ENCODE measurements around the gene USHBP1.
A peak's percentile ranks its signal among the peaks of the same experiment; 100 is the strongest.

Gene USHBP1

DNA sequence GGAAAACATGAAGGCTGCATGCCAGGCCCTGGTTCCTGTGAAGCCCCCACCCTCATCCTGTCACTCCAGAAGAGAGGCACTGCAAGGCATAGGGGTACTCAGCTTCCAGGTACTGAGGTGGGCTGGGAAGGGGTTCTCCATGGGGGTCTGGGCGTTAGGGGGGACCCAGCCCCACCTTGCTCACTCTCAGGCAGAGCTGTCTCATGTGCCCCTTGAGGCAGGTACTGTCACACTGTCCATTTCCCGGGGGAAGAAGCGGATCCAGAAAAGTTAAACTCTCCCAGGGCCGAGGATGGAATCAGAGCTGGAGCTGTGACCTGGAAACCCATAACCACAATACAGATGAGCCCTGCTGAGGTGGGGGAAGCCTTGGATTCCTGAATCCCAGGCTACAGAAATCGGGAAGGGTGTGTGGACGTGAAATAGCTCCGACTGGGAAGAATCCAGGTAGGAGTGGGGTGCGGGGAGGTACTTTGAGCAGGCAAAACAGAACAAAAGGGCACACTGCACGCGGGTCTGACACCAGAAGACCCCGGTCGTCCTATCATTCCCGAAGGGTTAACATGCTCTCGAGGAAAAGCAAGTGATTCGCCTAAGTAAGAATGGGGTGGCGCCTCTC is 49.9 kb downstream of the USHBP1 start:
- DNase-seq (ENCODE audit: low read depth in 1 of 2, low spot score in 1 of 2) = no peak

DNA sequence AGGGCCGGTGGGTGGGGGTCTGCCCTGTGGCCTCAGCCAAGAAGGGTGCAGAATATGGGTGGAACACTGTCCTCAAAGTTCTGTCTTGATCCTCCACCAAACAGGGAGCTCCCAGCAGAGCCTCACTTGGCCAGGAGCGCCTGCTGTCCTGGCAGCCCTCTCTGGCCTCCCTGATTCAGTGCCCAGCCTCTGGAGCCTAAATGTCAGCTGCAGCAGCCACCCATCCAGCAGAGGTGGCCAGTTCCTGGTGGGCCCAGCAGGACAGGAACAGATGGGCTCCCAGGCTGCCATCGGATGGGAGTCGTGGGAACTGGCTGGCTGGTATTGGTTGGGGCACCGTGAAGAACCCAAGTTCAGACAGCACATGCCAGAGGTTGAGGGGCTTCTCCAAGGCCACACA is 51.2 kb downstream of the USHBP1 start:
- DNase-seq (ENCODE audit: low read depth in 1 of 2, low spot score in 1 of 2) = no peak

DNA sequence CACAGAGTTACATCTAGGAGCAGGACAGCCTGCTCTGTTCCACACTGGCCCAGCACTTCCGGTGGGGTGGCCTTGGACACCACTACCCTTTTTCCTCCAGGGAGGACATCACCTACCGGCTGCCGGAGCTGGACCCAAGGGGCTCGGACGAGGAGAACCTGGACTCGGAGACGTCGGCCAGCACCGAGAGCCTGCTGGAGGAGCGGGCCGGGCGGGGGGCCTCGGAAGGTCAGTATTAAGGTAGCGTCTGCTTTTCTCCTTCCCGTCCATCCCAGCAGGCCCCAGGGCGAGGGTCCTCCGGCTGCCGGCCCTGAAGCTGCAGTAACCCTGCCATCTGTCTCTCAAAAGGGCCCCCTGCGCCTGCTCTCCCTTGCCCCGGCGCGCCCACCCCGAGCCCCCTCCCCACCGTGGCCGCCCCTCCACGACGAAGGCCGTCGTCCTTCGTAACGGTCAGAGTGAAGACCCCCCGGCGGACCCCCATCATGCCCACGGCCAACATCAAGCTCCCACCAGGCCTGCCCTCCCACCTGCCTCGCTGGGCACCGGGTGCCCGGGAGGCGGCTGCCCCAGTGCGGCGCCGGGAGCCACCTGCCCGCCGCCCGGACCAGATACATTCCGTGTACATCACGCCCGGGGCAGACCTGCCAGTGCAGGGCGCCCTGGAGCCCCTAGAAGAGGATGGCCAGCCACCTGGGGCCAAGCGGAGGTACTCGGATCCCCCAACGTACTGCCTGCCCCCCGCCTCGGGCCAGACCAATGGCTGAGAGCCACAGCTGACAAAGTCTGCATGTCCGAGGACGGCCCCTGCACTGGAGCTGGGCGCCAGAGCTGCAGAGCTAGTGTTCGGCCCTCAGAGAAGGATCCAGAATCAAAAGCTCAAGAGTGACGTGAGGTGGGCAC is 52.7 kb downstream of the USHBP1 start:
- DNase-seq (ENCODE audit: low read depth in 1 of 2, low spot score in 1 of 2) = no peak

DNA sequence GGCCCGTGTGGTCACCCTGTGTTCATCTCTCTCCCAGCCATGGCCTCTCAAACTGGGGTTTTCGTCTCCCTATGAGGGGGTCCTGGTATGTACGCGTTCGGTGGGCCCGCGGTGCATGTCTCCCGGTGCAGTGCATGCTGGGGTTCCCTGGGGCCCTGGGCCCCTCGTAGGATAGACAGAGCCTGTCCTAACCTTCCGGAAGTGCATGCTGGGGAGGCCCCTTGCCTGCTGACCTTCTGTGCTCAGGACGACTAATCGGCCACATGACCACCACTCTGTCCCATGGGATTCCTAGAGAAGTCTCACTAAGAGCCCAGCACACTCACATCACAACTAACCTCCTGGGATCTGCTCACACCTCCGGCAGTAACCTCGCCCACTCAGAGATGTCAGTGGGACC is 54.2 kb downstream of the USHBP1 start:
- no peak for DNase-seq (ENCODE audit: low read depth in 1 of 2, low spot score in 1 of 2)

DNA sequence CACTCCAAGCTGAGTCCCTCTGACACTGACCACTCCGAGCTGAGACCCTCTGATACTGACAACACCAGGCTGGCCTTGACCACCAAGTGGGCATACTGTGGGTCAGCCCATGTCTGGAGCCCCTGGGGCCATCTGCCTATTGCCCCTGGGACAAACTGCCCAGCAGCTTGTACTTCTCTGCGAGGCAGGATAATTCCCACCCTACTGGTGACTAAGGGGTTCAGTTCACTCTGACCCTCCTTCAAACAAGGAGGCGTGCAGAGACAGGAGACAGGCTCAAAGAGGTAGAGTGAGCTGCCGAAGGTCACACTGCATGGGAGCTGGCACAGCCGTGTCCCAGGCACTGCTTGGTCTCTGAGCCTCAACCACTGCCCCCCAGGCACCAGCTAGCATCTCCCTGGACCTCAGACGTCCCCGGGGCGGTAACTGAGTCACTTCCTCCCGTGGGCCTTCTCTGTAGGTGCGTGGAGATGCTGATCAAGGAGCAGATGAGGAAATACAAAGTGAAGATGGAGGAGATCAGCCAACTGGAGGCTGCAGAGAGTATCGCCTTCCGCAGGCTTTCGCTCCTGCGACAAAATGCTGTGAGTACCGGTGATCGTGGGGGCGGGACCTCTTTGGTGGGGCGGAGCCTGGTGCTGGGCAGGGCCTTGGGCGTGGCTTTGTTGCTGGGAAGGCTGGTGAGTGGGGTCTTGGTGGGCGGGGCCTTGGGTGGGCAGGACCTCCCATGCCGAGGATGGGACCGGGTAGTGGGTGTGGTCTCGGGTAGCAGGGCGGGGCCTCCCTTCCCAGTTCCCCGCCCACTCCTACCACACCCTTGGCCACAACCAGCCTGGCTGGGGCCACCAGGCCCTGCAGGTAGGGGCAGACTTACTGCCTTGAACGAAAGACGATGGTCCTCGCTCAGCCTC is 55.2 kb downstream of the USHBP1 start:
- no peak for DNase-seq (ENCODE audit: low read depth in 1 of 2, low spot score in 1 of 2)

DNA sequence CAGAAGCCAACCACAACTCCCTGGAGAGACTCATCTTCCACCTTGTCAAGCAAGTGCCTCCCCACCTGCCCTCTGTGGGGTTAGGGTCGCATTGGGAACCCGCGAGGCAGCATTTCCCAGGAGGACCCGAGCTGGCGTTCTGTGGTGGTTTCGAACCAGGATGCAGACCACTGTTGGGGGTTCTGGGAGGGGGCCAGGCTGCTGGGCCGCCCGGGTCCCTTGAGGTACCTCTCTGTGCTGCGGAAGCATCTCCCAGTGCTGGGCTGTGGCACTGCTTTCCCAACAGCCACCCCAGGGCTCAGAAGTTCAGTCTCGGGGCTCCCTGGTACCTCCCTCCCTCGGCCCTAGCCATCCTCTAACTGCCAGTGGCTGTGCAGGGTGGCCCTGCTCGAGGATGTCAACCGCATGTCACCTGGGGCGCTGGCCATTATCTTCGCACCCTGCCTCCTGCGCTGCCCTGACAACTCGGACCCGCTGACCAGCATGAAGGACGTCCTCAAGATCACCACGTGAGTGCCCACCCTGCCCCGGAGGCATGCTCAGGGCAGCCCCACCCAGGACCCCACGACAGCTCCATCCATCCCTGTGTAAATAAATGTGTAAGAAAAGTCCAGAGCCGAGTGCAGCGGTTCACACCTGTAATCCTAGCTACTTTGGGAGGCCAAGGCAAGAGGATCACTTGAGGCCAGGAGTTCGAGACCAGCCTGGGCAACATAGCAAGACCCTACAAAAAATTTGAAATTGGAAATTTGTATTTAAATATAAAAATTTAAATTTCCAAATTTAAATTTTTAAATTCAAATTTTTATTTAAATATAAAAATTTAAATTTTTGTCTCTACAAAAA is 57.6 kb downstream of the USHBP1 start:
- DNase-seq (ENCODE audit: low read depth in 1 of 2, low spot score in 1 of 2) = no peak

DNA sequence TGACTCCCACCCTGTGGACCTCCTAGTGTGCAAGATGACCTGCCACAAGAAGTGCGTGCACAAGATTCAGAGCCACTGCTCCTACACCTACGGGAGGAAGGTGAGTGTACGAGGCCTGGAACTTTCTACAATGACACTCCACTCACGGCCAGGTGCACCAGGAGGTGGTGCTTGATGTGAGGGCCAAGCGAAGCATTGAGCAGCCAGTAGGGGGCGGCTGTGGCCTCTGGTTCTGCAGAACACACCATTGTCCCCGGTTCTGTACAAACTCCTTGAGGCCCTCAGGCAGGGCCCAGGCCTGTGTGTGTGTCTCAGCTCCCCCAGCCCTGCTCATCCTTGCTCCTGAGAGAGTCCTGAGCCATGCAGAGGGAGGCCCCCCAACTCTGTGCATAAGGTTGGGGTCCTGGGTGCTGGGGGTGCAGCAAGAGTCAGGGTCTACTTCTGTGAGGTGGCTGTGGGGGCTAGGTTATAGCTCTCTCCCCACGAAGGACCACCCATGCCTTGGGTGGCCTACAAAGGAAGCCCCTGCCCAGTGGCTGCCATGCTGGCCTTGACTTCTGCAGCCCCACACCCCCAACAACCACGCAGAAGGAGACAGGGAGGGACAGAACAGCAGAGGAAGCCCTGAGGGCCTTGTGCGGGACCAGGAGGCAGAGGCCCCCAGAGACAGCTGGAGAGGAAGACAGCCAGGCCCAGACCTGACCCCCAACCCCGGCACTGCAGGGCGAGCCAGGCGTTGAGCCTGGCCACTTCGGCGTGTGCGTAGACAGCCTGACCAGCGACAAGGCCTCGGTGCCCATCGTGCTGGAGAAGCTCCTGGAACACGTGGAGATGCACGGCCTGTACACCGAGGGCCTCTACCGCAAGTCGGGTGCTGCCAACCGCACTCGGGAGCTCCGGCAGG is 59.1 kb downstream of the USHBP1 start:
- DNase-seq (ENCODE audit: low read depth in 1 of 2, low spot score in 1 of 2) = peak; percentile 26 to 45

DNA sequence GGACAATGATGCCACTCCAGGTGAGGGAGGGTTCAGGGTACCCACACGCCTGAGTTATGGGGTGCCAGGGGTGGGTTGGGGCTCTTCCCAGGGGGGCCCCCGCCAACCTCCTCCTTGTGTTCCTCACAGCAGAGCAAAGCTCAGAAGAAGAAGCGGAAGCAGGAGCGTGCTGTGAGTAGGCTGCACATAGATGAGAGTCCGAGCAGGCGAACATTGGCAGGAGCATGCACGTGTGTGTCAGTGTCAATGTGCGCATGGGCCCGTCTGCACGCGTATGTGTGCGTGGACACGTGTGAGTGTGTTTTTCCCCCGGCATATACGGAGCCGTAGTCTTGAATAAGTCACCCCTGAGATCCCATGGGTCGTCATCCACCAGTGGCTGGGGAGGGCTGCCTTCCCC is 61.8 kb downstream of the USHBP1 start:
- DNase-seq (ENCODE audit: low read depth in 1 of 2, low spot score in 1 of 2) = no peak

DNA sequence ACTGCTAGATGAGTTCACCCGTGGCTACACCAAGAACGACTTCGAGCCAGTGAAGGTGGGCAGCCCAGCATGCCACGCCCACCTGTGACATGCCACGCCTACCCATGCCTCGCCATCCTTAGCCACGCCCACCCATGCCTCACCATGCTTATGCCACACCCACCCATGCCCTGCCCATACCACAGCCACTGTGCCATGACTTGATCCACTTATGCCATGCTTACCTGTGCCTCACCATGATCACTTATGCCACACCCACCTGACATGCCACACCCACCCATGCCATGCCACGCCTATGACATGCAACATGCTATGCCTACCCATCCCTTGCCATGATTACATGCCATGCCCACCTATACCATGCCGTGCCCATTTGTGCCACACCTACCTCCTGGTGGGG is 62.3 kb downstream of the USHBP1 start:
- DNase-seq (ENCODE audit: low read depth in 1 of 2, low spot score in 1 of 2) = no peak

DNA sequence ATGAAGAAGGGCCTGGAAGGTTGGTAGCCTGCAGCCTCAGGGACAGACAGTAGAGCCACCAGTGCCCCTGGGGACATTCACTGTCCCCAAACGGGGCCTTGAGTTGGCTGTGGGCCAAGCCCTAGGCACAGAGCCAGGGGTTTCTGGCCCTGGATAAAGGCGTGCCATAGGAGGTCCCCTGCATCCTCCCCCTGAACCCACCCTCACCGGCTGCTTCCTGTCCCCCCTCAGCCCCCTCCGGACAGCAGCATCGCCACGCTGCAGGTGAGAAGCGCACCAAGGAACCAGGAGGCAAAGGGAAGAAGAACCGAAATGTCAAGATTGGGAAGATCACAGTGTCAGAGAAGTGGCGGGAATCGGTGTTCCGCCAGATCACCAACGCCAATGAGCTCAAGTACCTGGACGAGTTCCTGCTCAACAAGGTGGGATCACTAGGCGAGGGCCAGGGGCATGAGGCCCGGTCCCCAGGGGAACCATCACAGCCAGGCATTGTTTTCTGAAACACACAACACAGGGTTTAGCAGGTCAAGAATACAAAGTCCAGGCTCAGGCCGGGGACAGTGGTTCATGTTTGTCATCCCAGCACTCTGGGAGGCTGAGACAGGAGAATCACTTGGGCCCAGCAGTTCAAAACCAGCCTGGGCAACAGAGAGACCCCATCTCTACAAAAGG is 64.0 kb downstream of the USHBP1 start:
- no peak for DNase-seq (ENCODE audit: low read depth in 1 of 2, low spot score in 1 of 2)
